ENCODE results near the gene GPC4.

The GPC4 gene

GRCh38 chrX:133369065-133369464, 46.2 kb downstream of the GPC4 start:
- no peak overlapping the region for H3K4me3 ChIP-seq (ENCODE audit: low read length)
- TF ChIP-seq, protein P1, sequence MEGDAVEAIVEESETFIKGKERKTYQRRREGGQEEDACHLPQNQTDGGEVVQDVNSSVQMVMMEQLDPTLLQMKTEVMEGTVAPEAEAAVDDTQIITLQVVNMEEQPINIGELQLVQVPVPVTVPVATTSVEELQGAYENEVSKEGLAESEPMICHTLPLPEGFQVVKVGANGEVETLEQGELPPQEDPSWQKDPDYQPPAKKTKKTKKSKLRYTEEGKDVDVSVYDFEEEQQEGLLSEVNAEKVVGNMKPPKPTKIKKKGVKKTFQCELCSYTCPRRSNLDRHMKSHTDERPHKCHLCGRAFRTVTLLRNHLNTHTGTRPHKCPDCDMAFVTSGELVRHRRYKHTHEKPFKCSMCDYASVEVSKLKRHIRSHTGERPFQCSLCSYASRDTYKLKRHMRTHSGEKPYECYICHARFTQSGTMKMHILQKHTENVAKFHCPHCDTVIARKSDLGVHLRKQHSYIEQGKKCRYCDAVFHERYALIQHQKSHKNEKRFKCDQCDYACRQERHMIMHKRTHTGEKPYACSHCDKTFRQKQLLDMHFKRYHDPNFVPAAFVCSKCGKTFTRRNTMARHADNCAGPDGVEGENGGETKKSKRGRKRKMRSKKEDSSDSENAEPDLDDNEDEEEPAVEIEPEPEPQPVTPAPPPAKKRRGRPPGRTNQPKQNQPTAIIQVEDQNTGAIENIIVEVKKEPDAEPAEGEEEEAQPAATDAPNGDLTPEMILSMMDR (conservative IDR thresholded peaks at IDR 0.05; ENCODE audit: low read depth, low read length): no peak
- DNase-seq (ENCODE audit: low read depth): no peak

DNA sequence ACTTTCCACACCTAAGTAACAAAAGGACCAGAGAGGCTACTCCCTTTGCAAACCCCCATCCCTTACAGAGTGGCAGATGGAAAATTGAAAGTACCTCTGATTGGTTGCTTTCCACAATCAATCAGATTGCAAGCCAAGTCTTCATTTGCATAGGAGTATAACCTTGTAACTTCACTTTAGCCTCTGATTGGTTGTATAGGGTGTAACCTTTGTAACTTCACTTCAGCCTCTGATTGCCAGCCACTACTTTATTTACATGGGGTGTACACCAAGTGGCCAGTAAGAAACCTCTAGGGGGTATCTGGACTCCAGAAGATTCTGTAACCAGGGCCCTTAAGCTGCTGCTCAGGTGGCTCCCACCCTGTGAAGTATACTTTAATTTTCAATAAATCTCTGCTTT, 48.6 kb downstream of the GPC4 start:
- TF ChIP-seq, protein P1 (conservative IDR thresholded peaks at IDR 0.05; ENCODE audit: low read depth, low read length): no peak
- DNase-seq (ENCODE audit: low read depth): no peak
- H3K4me3 ChIP-seq (ENCODE audit: low read length): no peak overlapping the region

GRCh38 chrX:133365871-133366611, 49.2 kb downstream of the GPC4 start:
- no peak overlapping the region for H3K4me3 ChIP-seq (ENCODE audit: low read length)
- TF ChIP-seq, protein P1 (conservative IDR thresholded peaks at IDR 0.05; ENCODE audit: low read depth, low read length): no peak
- no peak for DNase-seq (ENCODE audit: low read depth)

DNA sequence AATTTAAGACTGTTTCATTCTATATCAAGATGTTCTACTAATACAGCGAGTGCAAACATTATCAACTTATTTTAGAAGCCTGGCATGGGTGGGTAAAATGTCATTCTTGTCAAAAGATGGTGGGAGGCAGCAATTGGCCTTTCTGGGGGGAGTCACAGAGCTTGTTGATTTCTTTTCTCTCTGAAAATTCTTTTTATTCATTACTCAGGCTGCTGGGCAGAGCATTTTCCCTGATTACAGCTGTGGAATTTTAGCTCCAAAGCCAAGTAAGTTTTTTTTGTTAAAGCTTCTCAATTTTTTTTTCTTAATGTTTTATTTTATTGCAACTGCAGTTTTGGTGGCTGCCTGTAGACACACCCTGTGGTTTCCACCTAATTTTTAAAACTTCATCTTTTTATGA, 50.4 kb downstream of the GPC4 start:
- no peak for DNase-seq (ENCODE audit: low read depth)
- TF ChIP-seq, protein P1 (conservative IDR thresholded peaks at IDR 0.05; ENCODE audit: low read depth, low read length): no peak
- H3K4me3 ChIP-seq (ENCODE audit: low read length): no peak overlapping the region

- H3K4me3 ChIP-seq (ENCODE audit: low read length): no peak overlapping the region
- TF ChIP-seq, protein P1 (conservative IDR thresholded peaks at IDR 0.05; ENCODE audit: low read depth, low read length): no peak
- no peak for DNase-seq (ENCODE audit: low read depth)
Observed at GRCh38 chrX:133364196-133364595, 51.1 kb downstream of the GPC4 start.

- no peak for DNase-seq (ENCODE audit: low read depth)
- TF ChIP-seq, protein P1 (conservative IDR thresholded peaks at IDR 0.05; ENCODE audit: low read depth, low read length): no peak
- H3K4me3 ChIP-seq (ENCODE audit: low read length): no peak overlapping the region
Observed at GRCh38 chrX:133362538-133362937, 52.8 kb downstream of the GPC4 start.

DNA sequence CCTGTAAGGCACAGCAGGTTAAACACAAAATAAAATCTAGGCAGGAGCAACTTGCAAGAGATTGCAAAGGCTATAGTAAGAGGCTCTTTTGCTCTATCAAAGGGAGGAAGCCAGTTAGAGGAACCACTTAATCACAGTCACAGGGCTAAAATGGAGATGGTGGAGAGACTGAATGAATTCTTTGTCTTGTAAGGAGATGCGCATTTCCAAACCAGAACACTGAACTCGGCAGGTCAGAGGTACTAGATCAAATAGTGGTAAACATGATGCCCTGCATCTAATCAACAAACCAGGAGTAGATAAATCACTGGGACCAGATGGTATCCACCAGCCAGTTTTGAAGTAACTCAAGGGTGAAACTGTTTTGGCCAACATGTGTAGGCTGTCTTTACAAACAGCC, 55.8 kb downstream of the GPC4 start:
- TF ChIP-seq, protein P1 (conservative IDR thresholded peaks at IDR 0.05; ENCODE audit: low read depth, low read length): no peak
- no peak overlapping the region for H3K4me3 ChIP-seq (ENCODE audit: low read length)
- DNase-seq (ENCODE audit: low read depth): no peak

Data from retinal pigment epithelial cell (primary cell).